Activated T-helper 1 cell treated with anti-CD3 and anti-CD28 coated beads, Interleukin-2, amount 50 U/mL, for 16 hours (primary cell): ENCODE data around the gene FOXN3.

Experiments used
- DNase-seq, 2 donors: peaks; one replicate each; pipeline ENCODE4 v3.0.0-alpha.2; 2020; ENCODE audit warnings: low read depth in 1 of 2, low spot score in 1 of 2

Gene FOXN3

GRCh38 chr14:89417091-89417464 is at the start of gene FOXN3:
Gene FOXN3 (minus strand): TSS chr14:89417233. CDS start chr14:89412476, 4,757 bp downstream.
- DNase-seq, result peak; percentile 68 to 82

- no peak for DNase-seq
Observed at GRCh38 chr14:89466484-89466883, 49.5 kb upstream of the FOXN3 start.

- no peak for DNase-seq
Observed at GRCh38 chr14:89465876-89466275, 48.8 kb upstream of the FOXN3 start.

GRCh38 chr14:89461256-89461655 is 44.2 kb upstream of the FOXN3 start:
- no peak for DNase-seq

- DNase-seq, result no peak
Observed at GRCh38 chr14:89458713-89459420, 41.8 kb upstream of the FOXN3 start.

- no peak for DNase-seq
Observed at GRCh38 chr14:89457007-89457406, 40.0 kb upstream of the FOXN3 start.

- no peak for DNase-seq
Observed at GRCh38 chr14:89455412-89455811, 38.4 kb upstream of the FOXN3 start.

GRCh38 chr14:89454996-89455395 is 38.0 kb upstream of the FOXN3 start:
- DNase-seq, result no peak

GRCh38 chr14:89452281-89452680 is 35.2 kb upstream of the FOXN3 start:
- DNase-seq, result no peak

GRCh38 chr14:89451229-89451628 is 34.2 kb upstream of the FOXN3 start:
- DNase-seq, result no peak

- no peak for DNase-seq
Observed at GRCh38 chr14:89447182-89447944, 30.3 kb upstream of the FOXN3 start.

GRCh38 chr14:89445273-89445973 is 28.4 kb upstream of the FOXN3 start:
- peak in 1 of 2 donors; percentile 13 for DNase-seq

- DNase-seq, result no peak
Observed at GRCh38 chr14:89444516-89445125, 27.6 kb upstream of the FOXN3 start.

- DNase-seq, result no peak
Observed at GRCh38 chr14:89444044-89444443, 27.0 kb upstream of the FOXN3 start.

GRCh38 chr14:89443042-89443629 is 26.1 kb upstream of the FOXN3 start:
- DNase-seq, result no peak

GRCh38 chr14:89442280-89442679 is 25.2 kb upstream of the FOXN3 start:
- DNase-seq, result no peak

GRCh38 chr14:89440986-89441909 is 24.2 kb upstream of the FOXN3 start:
- DNase-seq, result no peak

GRCh38 chr14:89435892-89436656 is 19.0 kb upstream of the FOXN3 start:
- no peak for DNase-seq

- no peak for DNase-seq
Observed at GRCh38 chr14:89435492-89435891, 18.5 kb upstream of the FOXN3 start.
